NCI-H2196 treated with DMSO at 0.1 percent for 48 hours (cell line): ENCODE data around the gene ARHGAP27.
"Not testable (repeated sequence)": the region's sequence is repeated elsewhere in the genome, so short reads cannot be mapped to it uniquely, and the experiment has no call there.

ENCODE experiments used
- DNase-seq: peaks from one replicate; lab custom pipeline; 2025; ENCODE audit not compliant: unreplicated experiment; lab: John Stamatoyannopoulos, UW

Gene ARHGAP27

GRCh38 chr17:45363498-45363897 is 69.2 kb downstream of the ARHGAP27 start:
- DNase-seq, result no peak

DNA sequence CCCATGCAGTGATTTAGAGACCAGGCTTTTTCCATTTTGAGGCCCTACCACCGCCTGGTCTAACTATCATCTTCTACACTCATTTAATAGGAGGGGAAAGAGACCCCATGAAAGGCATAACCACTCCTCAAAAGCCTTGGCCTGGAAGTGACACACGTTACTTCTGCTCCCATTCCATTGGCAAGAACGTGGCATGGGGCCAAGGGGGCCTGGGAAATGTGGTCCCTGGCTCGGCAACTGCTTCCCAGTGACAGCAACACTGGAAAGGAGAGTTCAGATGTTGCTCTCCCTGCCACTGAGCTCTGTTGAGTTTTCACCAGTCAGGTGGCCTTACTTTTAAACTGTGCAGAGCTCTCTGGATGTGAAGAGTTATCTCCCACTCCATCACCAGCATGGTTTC is 70.7 kb downstream of the ARHGAP27 start:
- no peak for DNase-seq

- no peak for DNase-seq
These were observed 71.2 kb downstream of the ARHGAP27 start for GRCh38 chr17:45361451-45361850.

GRCh38 chr17:45357364-45357997 is 75.2 kb downstream of the ARHGAP27 start:
- no peak for DNase-seq

DNA sequence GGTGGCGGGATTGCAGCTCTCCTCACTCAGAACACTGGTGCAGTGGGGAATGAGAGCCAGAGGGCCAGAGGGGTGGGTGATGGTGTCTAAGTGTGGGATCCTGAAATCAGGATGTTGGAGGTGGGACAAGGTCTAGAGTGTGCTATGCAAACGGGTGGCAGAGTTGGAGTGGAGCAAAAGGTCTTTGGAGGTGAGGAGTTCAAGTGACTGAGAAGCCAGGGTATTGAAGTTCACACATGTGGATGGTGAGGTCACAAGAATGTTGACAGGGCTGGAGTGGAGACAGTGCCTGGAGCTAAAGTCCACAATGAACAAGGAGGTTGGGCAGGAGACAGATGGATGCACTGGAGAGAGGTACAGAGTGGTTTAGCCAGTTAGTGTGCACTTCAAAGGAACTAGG is 77.6 kb downstream of the ARHGAP27 start:
- DNase-seq, result no peak

- DNase-seq, result no peak
These were observed 79.6 kb downstream of the ARHGAP27 start for GRCh38 chr17:45353043-45353442.

GRCh38 chr17:45351831-45352230 is 80.8 kb downstream of the ARHGAP27 start:
- DNase-seq, result no peak

GRCh38 chr17:45347444-45347843 is 85.2 kb downstream of the ARHGAP27 start:
- no peak for DNase-seq

DNA sequence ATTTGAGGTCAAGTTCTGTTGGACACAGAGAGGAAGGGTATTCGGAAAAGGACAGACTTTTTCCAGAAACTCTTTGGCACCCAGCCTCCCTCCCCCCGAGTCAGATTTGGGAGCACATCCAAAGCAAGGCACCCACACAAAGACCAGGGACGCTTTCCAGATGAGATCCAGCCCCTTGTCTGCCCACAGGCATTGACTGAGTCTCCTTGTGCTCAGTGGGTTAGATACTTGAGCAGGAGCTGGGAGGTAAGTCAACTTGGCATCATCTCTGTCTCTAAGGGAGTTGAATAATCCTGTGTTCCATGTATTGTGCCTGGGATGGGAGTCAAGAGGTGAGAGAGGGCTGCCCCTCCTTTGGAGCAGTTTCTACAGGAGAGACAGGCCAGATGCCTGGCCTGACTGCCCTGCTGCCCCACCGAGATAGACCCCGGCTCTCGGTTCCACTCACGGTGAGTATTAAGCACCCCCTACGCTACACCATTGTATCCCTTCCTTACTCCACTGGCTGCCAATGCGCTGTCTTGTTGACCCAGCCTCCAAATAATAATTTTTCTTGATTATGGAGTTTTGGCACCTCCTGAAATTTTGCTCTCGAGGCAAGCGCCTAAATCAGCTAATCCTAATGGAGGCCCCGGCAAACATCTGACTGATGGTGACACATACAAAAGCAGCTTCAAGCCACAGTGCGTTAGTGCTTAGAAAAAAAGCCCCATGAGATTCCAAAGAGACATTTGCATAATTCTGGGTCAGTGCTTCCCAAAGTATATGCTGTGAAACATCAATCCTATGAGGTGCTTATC is 86.3 kb downstream of the ARHGAP27 start:
- no peak for DNase-seq

DNA sequence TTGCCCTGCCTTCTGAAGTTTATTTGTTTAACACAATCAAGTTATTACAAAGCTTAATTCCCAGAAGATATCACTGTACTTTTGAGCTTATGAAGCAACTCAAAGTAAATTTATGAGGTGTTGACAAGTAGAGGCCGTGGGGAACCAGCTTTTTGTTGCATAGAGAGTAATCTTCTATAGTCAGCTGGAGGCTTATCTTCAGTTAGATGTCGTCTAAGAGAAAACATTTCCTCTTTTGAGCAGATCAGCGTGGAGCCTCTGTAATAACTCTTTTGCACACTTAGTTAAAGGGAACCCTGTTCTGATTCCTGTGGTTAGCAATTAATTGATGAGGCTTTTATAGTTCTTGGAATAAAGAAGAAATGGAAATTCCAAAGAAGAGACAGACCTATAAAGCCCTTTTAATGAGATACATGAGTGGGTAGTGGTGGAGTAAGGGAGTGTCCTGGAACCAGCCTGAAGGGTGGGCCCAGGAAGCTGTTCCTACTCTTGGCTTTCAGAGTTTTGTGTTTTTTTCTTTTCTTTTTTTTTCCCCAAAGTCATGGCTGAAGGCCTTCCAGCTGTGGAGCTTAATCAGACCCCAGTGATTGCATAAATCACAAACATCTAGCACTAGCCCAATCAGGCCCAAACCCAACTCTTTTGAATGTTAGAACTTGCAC is 87.0 kb downstream of the ARHGAP27 start:
- no peak for DNase-seq

- no peak for DNase-seq
These were observed 87.5 kb downstream of the ARHGAP27 start for GRCh38 chr17:45345246-45345553.

- not testable (repeated sequence) for DNase-seq
These were observed 88.6 kb downstream of the ARHGAP27 start for GRCh38 chr17:45343967-45344664.
